AG09309 (cell line): ENCODE measurements around the gene MOV10L1.

Experiments used
- DNase-seq: peaks from one replicate; pipeline ENCODE4 v3.0.0-alpha.2; 2010; ENCODE audit warnings: low read depth
- H3K4me3 ChIP-seq: 2 replicates; pipeline ENCODE4 v1.5.1; 2011; ENCODE audit warnings: mild to moderate bottlenecking, low read depth, low read length, moderate library complexity; ENCODE audit not compliant: control insufficient read depth
- TF ChIP-seq, protein P1 (sequence below): IDR thresholded peaks from 2 replicates; pipeline ENCODE4 v1.5.1; 2011; ENCODE audit warnings: mild to moderate bottlenecking, low read depth, low read length, inconsistent platforms; ENCODE audit not compliant: insufficient read depth, control insufficient read depth; ENCODE audit errors: missing control alignments

The MOV10L1 gene

DNA sequence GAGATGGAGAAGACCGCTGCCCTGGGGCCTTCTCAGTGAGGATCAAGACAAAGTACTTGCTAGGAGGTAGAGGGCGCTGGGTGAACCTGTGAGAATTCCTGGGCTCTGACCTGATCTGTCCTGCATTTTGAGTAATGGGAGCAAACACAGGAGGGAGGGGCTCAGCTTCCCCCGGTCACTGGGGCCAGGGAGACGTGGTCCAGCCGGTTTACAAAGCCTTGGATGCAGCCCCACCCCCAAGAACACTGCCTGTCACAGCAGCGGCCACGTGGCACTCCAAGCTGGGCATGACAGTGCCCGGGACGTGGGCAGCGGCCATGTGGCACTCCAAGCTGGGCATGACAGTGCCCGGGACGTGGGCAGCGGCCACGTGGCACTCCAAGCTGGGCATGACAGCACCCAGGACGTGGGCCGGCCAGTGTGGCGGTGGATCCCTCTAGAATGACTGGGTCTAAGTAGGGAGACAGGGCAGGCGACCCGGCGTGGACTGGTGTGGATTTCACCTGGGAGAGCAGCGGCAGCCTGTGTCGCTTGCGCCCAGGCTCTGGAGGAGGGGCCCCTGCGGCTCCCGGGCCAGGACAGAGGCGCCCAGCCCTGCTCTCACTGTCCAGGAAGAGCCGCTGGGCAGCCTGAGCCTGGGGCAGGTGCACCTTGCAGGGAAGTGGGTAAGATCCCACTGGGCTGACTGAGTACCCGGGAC is 29.2 kb upstream of the MOV10L1 start:
- TF ChIP-seq, protein P1, sequence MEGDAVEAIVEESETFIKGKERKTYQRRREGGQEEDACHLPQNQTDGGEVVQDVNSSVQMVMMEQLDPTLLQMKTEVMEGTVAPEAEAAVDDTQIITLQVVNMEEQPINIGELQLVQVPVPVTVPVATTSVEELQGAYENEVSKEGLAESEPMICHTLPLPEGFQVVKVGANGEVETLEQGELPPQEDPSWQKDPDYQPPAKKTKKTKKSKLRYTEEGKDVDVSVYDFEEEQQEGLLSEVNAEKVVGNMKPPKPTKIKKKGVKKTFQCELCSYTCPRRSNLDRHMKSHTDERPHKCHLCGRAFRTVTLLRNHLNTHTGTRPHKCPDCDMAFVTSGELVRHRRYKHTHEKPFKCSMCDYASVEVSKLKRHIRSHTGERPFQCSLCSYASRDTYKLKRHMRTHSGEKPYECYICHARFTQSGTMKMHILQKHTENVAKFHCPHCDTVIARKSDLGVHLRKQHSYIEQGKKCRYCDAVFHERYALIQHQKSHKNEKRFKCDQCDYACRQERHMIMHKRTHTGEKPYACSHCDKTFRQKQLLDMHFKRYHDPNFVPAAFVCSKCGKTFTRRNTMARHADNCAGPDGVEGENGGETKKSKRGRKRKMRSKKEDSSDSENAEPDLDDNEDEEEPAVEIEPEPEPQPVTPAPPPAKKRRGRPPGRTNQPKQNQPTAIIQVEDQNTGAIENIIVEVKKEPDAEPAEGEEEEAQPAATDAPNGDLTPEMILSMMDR, result no peak
- no peak overlapping the region for H3K4me3 ChIP-seq
- DNase-seq, result no peak

DNA sequence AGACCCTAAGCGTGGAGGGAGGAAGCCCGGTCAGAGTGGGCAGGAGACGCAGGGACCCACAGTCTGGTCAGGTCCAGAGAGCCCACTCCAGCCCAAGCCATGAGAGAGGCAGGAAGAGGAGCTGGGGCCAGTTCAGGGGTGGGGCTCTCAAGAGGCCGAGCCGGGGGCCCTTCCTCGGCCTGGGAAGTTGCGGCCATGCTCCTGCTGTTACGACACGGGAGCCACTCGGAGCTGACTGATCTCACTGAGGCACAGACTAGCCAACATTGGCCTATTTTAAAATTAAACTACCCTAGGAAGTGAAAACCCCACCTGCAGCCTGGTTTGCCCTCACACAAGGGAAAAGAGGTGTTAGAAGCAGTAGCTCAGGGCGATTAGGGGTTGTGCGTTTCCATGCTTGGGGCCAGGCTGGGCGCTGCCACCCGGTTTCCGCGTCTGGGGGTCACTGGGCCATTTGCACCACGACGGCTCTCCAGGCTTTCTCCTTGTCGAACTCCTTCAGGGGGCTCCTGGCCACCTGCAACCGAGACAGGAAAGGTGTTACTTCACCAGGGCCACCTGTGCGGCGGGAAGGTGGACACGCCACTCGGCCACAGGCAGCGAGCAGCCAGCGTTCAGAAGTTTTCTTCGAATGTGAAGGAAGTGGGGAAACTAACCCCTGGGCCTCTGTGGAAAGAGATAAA is 28.5 kb upstream of the MOV10L1 start:
- TF ChIP-seq, protein P1, result no peak
- no peak for DNase-seq
- H3K4me3 ChIP-seq, result no peak overlapping the region

DNA sequence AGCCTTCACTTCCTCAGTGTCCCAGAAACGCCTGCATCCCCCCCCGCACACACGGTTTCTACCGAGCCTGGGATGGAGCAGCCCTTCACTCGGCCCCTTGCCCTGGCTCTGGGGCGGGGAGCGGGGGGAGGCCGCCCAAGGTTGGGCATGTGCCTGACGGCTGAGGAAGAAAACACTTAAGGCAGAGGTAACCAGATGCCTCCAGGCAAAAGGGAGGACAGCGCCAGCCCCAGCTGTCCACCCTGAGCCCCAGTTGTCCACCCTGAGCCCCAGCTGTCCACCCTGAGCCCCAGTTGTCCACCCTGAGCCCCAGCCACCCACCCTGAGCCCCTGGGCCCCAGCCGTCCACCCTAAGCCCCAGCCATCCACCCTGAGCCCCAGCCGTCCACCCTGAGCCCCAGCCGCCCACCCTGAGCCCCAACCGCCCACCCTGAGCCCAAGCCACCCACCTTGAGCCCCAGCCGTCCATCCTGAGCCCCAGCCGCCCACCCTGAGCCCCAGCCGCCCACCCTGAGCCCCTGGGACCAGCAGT is 27.9 kb upstream of the MOV10L1 start:
- no peak overlapping the region for H3K4me3 ChIP-seq
- no peak for DNase-seq
- TF ChIP-seq, protein P1, result no peak

DNA sequence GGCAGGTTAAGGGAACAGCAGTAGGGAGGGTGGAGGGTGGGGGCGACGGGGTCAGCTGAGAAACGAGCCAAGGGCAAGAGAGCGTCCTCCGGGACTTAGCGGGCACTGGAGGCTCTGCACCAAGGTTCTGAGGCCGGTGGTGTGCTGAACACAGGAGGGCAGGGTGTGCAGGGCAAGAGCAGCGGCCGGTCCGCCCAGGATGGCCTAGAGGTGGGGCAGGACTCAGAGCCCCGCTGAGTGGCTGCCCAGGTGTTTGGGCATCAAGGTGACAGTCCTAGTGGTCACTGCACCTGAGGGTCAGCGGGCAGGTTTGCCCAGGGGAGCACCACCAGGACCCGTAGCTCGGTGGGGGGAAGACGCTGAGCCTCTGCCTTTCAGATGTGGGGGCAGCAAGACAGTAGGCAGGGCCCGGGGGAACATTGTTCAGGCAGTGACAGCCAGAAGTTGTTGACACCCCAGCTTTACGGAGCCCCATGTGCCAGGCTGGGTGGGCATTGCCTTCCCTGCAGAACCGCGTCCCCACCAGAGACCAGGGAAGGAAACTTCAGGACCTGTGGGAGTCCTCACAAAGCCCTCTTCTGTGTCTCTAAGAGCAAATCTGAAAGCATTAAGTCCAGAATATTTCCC is 27.2 kb upstream of the MOV10L1 start:
- no peak for DNase-seq
- TF ChIP-seq, protein P1, result no peak
- no peak overlapping the region for H3K4me3 ChIP-seq

DNA sequence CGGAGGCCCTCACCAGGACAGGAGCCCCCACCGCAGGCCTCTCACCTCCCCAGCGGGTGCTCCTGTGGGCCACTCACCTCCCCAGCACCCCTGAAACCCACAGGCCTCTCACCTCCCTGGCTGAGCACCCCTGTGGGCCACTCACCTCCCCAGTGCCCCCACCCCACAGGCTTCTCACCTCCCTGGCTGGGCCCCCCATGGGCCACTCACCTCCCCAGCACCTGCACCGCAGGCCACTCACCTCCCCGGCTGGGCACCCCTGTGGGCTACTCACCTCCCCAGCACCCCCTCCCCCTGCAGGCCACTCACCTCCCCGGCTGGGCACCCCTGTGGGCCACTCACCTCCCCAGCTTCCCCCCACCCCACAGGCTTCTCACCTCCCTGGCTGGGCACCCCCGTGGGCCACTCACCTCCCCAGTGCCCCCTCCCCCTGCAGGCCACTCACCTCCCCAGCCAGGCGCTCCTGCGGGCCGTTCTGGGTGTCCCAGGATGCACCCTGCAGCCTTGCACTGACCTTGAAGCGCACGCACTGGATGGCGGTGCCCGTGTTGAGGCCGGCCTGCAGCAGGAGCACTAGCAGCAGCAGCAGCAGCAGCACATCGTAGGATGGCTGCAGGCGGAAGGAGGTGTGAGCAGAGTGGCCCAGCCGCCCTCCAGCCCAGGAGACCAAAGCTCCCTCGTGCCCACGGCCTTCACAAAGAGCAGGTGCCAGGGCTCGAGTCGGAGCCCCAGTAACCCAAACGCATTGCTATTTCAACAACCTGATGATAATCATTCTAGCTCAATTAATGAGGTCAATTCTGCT is 26.0 kb upstream of the MOV10L1 start:
- TF ChIP-seq, protein P1, result no peak
- no peak for DNase-seq
- no peak overlapping the region for H3K4me3 ChIP-seq

DNA sequence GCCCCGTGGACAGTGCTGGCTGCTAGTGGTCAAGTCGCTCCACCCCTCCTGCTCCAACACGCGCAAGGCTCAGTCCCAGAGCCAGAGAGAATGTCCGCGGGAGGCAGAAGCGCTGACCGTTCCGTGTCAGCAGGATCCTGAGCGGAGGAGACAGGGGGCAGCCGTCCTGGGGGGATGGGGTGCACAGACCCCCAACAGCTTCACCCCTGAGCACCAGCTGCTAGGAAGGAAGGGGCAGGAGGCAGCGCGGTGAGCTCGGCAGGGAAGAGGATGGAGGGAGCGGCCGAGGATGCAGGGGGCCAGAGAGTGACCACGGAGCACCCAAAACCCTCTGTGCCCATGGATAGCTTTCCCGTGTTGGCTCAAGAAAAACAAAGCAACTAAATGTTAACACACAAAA is 25.4 kb upstream of the MOV10L1 start:
- DNase-seq, result no peak
- TF ChIP-seq, protein P1, result no peak

More for the DNA sequence above, 25.4 kb upstream of the MOV10L1 start:
- H3K4me3 ChIP-seq, result no peak overlapping the region
